Fibroblast of villous mesenchyme (primary cell): Measurements from ENCODE around the gene DAB2IP. TPM values are rescaled to one million over a fixed set of nuclear protein-coding genes. Genes with fewer than 3 reads are reported as not detected.

Experiments used
- DNase-seq: peaks from one replicate; pipeline ENCODE4 v3.0.0-alpha.2; 2010; ENCODE audit warnings: low read depth
- H3K4me3 ChIP-seq: 2 replicates; pipeline ENCODE4 v1.5.1; 2011; ENCODE audit warnings: low read depth, mild to moderate bottlenecking, low read length
- total RNA-seq: library from RNA; depleted of rRNA; stranded (reverse); fragments of >200 nt; gene quantifications from 2 replicates; pipeline ENCODE4 v1.2.3, GENCODE V29; 2012
- TF ChIP-seq, protein P1 (sequence below): IDR thresholded peaks from 2 replicates; pipeline ENCODE4 v1.5.1; 2012; ENCODE audit warnings: low read depth, mild to moderate bottlenecking, low read length; ENCODE audit not compliant: insufficient read depth

The DAB2IP gene
- total RNA-seq, 1 donor, result 47.9 TPM

DNA sequence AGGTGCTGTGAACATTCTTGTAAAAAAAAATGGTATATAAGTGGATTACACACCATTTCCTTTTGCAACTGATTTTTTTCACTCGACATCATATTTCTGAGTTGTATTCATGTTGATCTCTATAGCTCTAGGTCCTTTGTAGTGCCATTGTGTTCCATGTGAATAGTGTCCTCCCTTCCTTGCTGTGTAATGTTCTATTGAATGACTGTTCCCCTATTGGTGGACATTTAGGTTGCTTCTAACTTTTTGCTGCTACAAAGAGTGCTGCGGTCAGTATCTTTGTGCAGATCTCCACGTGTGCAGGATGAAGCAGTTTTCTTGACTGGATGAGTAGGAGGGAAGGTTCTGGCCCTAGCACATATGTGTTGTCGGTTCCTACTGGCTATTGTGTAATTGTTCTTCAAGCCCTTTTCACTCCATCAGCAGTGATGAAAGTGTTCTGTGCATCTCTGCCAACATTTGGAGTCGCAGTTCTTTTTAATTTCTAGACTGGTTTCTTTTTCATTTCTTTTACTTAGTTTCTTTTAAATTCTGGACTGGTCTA lies 20.2 kb downstream of the DAB2IP start:
- peak; percentile 79 for DNase-seq
- TF ChIP-seq, protein P1, sequence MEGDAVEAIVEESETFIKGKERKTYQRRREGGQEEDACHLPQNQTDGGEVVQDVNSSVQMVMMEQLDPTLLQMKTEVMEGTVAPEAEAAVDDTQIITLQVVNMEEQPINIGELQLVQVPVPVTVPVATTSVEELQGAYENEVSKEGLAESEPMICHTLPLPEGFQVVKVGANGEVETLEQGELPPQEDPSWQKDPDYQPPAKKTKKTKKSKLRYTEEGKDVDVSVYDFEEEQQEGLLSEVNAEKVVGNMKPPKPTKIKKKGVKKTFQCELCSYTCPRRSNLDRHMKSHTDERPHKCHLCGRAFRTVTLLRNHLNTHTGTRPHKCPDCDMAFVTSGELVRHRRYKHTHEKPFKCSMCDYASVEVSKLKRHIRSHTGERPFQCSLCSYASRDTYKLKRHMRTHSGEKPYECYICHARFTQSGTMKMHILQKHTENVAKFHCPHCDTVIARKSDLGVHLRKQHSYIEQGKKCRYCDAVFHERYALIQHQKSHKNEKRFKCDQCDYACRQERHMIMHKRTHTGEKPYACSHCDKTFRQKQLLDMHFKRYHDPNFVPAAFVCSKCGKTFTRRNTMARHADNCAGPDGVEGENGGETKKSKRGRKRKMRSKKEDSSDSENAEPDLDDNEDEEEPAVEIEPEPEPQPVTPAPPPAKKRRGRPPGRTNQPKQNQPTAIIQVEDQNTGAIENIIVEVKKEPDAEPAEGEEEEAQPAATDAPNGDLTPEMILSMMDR, result no peak
- H3K4me3 ChIP-seq, result no peak overlapping the region

DNA sequence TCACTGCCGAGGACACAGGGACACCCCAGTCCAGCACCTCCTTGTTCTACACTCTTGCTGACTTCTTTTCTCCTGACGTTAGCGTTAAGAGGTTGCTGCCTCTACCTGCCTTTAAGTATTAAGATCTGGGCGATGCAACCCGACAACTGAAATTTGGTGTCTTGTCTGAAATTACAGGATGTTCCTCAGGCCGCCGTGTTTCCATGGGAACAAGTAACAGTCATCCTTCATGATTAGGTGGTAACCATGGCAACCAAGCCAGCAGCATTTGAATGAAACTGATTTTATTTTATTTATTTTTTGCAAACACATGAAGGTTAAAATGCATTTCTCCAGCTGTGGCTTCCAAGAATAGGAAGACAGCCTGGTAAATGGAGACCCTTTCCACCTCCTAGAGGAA lies 20.8 kb downstream of the DAB2IP start:
- TF ChIP-seq, protein P1, result no peak
- DNase-seq, result no peak
- H3K4me3 ChIP-seq, result no peak overlapping the region

DNA sequence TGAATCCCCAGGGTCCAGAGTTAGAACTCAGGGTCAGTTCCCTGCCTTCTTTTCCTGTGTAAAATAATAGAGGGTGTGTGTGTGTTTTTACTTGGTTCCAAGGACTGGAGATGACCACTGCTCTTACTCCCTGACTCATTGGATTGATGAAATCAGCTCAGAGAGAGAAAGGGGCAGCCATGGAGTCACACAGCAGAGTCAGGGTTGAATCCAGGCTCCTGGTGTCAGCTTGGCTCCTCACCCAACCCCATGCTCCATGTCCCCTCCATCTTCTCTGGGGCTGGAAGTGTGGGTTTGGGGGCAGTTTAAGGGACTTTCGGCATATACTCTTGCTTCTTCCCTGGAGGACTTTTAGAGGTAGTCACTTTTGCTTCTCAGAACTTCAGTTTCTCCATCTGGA lies 21.6 kb downstream of the DAB2IP start:
- H3K4me3 ChIP-seq, result no peak overlapping the region
- DNase-seq, result no peak
- TF ChIP-seq, protein P1, result no peak

DNA sequence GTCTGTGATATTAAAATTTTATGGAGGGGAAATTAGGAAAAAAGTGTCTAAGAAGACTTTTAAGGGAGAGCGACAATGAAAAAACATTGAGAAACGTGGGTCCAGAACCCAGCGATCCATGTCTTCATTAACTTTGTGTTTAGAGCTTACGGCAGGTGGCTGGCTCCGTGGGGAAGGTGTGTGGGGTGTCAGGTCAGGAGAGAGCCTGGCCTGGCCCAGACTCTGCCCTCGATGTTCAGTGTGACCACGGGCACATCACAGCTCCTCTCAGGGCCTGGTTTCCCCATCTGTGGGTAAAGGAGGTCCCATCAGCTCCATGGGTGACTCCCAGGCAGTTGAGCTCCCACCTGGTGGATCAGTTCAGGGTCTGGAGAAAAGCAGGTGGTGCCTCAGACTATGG lies 22.1 kb downstream of the DAB2IP start:
- TF ChIP-seq, protein P1, result no peak
- H3K4me3 ChIP-seq, result no peak overlapping the region
- DNase-seq, result no peak

DNA sequence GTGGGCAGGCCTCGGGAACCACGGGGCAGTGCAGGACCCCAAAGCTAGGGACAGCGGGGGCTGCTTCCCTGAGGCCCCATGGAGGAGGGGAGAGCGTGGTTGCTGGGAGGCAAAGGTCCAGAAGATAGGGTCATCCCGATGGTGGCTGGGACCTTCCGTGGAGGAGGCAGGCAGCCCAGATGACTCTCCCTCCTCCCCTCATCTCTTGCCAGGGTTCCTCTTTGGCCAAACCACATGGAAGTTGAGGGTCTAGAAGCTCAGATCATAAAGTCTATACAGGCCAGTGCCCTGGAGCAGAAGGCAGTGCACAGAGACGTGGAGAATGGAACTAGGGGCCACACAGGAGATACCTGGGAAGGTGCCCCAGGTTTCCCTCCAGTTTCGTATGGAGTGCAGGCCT lies 22.6 kb downstream of the DAB2IP start:
- no peak overlapping the region for H3K4me3 ChIP-seq
- TF ChIP-seq, protein P1, result no peak
- no peak for DNase-seq

DNA sequence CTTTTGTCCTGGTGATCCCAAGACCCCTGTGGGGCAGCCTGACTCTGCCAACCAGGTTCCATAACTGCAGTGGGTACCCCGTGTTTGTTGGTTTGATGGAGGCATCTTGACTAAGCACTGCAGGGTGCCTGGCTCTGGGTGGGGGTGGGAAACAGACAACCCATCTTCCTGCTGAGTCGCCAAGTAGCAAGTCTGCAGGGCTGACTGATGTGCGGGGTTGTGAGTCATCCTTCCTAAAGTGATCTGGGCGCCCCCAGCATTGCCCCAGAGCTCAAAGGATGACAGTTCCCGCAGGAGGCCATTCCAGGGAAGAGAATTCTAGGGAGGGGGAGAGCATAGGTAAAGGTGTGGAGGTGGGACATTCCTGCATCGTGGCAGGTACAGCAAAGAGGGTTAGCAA lies 23.5 kb downstream of the DAB2IP start:
- no peak for DNase-seq
- TF ChIP-seq, protein P1, result no peak
- no peak overlapping the region for H3K4me3 ChIP-seq

DNA sequence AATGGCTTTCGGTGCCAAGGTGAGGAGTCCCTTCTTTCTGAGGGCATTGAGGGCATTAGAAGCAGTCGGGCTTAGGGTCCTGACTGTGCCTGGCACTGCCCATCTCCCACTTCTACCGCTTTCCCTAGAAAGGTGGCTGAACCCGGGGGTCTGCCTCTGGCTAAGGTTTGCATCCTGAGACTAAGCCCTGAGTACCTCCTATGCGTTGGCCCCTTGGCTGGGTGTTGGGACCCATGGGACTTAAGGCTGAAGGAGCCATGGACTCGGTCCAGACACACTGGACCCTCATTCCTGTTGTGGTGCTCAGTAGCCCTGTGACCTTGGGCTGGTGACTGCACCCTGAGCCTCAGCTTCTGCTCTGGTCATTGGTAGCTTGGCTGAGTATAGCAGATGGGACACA lies 23.9 kb downstream of the DAB2IP start:
- DNase-seq, result no peak
- TF ChIP-seq, protein P1, result no peak
- no peak overlapping the region for H3K4me3 ChIP-seq
